ENCODE results near the gene DIDO1.
A peak's percentile ranks its signal among the peaks of the same experiment; 100 is the strongest.

DIDO1 gene

DNA sequence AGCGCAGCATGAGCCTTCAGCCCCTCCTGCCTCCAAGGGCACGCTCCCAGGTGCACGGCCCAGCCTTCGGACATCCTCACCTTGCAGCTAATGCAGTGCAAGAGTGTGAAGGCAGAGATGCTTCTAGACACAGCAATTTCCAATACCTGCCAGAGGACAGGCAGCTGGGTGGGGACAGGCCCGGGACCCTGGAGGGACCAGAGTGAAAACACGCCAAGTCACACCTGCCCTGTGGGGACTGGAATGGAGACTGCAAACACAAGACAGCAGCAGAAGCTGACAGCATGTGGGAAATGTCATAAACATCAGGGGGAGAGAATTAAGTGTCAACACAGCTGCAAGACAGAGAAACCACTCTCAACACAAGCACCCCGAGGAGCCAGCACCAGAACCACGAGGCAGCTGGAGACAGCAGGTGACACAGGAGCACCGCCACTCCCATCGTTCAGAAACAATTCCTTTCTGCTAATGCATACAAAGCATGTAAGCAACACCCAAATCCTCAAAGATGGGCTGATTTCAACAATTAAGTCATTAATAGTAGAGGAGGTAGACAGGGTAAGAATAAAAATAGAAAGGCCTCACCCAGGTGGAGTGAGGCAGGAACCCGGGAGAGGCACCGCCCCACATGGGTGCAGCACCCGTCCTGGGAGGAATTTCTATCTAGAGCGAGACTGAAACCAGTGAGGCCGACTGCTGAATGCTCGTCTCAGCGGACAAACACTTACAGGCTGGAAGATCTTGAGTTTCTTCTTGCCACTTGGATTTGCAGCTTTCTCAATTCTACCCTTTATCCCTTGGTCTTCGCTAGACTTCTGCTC lies 17.1 kb downstream of the DIDO1 start:
- DNase-seq, result no peak

DNA sequence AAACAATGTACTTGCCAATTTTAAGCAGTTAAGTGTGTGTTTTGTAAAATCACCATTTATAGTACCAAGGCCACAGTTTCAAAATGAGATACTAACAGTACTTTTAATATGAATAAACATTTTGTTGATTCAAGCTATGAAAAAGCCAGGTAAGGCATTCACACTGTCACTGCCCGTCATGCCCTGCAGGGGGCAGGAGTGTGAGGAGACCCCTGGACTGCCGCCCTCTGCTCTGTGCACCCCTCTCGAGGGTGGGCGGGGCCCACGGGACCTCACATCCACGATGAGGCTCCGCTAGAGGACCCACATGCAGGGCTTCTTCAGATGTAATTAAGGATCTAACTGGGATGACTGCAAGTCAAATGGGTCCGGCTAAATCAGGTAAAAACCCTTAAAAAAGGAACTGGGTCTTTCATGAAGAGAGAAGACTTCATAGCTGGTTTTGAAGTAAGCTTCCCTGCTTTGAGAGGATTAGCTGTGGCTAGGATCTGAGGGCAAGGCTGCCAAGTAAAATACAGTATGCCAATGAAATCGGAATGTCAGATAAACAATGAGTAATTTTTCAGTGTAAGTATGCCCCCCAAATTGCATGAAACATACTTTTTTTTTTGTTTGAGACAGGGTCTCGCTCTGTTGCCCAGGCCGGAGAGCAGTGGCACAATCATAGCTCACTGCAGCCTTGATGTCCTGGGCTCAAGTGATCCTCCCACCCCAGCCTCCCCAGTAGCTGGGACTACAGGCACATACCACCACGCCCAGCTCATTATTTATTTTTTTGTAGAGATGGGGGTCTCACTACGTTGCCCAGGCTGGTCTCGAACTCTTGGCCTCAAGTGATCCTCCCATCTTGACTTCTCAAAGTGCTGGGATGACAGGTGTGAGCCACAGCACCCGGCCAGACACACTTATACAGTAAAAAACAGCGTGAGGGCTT lies 18.7 kb downstream of the DIDO1 start:
- DNase-seq, result no peak

DNA sequence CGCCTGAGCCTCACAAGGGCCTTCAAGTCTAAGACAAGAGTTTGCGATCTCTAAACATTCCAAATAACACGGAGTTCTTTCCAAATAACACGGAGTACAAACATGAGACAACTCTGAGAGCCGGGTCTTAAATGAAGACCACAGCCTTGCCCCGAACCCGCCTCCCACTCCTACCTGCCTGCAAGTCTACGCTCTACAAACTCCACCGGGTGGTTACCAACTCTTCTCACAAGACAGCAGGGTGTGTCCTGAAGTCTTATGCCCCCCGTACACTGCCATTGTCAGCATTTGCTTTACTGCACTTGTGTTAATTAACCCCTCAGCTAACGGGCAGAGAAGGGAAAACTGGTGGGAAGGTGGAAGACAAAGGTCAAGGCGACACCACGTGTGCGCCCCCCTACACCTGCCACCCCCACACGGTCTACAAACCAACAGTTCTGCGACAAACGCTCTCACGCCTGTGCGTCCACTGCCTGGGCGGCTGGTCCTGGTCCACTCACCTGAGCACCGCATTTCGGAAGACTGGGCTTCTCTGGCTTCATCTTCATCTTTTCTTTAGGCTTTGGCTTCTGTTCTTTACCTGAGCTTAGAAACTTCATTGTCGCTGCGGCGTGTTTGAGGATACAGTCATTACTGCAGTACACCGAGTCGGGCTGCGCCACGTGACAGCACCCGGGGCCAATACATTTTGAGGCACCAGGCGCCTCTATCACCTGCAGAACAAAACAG lies 19.5 kb downstream of the DIDO1 start:
- DNase-seq, result peak in 1 of 14 donors; percentile 38

DNA sequence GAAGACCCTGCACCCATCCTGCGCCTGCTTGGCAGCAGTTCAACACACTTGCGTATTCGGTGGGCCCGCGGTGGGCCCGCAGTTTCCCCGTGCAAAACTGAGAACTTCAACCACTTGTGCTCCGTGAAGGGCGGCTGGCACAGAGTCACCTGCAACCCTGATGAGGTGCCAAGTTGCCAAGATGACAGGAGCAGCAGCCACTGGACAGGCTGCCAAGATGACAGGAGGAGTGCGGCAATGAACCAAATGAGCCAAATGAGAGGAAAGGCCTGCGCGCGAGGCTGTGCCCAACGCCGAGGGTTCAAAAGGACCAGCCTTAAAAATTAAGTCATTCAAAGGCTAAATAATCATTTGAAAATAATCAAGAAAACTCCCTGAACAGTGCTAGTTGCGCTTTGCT lies 20.1 kb downstream of the DIDO1 start:
- peak in 4 of 14 donors; percentile 4 to 90 (median 35) for DNase-seq

DNA sequence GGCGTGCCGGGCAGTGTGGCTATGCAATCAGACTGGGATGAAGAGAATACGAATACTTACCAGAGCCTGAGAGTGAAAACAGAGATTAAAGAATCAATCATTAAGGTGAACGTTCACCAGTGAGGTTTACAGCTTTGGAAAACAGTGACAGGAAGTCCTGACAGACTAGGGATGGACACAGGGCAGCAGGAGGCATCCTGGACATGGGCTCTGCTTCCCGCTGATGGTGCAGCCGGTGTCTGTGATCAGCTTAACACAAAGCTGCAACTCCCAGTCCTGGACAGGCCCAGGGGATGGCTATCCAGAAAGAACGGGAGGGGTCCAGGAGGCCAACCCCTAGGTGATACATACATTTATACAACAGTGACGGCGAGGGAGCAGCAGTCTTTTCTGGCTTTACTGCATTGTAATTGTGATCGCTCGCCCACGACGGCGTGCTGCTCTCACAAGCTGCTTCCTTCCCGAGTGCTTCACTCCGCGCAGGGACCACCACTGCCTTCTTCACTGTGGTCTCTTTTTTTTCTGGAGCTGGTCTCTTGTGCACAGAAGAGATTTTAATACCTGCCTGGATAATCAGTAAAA lies 20.7 kb downstream of the DIDO1 start:
- DNase-seq, result peak in 1 of 14 donors; percentile 80

DNA sequence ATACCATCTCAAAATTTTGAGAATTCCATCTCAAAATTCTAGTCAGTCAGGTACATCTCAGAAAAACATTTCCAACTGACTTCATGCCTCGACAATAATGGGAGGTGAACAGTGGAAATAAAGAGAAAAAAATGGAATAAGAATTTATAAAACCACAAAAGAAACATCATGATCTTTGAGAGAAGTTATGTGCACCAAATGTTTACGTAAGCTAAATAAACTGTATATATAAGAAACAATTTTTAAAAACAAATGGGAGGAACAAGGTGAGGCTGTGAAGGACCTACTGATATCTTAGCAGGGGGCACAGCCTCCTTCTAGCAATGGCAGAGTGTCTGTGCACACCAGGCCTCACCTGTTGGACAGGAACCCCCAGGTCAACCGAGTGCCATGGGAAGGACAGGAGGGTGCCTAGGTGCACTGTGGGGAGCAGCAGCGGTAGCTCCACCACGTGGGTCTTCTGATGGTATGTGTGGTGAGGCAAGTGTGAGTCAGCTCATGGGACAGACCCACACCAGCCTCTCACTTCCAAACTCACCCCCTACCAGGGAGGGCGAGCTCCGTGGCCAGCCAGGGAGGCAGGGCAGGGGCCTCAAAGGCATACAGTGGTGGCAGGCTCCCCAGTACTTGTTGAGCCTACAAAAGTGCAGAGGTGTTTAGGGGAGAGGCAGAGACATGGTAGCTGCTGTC lies 23.2 kb downstream of the DIDO1 start:
- DNase-seq, result no peak

DNA sequence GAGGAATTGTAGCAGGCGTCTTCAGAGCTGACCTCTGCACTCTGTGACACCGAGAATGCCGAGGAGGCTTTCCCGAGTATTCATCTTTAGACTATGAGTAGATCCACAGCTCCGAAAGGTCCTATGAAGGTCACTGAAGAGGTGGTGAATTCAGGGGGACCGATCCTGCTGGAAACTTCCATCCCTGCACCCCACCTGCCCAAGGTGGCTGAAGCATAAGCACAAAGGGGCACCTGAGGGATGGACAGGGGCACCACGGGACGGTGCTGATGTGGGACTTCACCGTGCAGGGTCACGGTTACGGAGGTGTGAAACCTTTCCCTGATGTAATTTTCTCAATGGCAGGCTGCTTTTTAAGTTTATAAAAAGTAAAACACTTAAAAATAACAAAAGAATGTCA lies 24.4 kb downstream of the DIDO1 start:
- no peak for DNase-seq

DNA sequence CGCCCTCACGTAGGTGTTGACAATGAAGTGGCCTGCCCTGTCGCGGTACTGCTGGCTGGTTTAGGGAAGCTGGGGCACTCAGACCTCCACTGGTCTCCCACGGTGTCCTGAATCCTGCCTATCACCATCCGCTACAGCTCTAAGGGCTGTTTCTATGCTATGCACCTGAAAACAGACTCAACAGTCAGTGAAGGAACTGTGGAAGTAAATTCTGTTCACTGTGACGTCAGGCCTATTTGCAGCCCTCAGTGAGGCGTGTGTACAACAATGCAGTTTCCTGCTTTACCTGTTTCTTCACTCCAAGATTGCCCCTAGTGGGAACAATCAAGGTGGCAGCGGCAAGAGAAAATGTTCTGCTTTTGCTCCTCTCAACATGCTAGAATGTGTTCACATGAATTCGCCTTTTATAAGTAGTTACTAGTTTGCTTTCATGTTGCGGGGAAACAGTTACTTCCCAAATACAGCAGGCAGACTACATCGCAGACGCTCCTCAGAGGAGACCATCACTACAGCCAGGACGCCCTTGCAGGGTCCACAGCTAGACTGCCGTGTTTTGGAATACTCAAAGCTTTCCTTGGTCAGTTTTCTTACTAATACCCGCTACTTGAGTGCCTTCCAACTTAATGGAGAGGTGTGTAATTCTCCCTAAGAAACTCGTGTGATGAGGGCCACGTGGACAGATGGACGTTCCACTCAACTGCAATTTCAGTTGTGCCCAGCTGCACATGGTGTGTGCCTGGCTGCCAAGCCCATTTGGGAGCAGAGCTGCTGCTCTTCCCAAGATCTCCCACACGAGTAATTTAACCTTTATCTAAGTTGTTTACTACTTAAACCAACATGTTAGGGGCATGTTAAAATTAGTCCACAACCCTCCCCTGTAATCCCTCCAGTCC lies 25.4 kb downstream of the DIDO1 start:
- no peak for DNase-seq

DNA sequence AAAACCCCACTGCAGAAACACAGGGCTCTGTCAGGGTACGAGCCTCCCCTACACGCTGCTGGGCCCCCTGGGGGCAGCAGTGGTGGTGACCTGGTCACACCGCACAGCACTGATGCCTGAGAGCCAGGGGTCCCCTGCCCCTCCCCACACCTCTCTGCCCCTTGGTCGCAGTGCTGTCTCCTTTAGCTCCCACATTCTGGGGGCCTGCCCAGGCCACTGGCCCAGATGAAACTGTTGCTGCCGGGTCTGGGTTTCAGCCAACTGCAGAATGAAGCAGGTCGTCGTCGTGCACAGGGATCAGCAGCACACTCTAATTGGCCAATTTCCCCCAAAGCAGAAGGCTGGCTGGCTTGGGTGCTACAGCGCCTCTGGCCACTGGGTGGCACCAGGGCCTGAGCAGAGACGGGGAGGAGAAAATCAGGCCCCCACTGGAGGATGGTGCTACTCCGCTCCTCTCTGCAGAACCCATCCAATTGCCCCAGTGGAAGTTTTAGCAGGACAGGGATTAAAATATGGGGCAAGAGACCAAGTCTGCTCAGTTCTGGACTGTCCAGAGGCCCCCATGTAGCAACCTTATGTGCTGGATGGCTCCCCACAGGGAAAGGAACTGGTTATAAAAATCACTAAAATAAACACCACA lies 26.1 kb downstream of the DIDO1 start:
- peak in 13 of 14 donors; percentile 25 to 77 (median 53) for DNase-seq

DNA sequence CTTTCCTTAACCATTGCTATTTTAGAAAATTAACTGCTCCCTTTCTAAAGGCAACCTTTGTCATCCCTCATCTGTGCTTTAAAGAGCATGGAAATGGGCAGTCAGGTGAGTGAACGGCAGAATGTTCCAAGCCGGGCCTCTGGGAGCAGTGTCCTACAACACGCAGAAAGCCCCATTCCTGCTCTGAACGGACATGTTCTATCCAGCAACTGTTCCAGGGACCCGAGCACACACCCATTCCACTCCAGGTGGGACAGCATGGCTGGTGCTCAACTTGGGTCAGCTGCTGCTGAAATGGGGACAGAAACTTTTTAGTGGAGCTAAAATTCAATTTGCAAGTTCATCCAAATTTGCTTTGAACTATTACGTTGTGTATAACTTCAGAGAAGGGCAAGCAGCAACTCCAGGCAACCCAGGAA lies 26.7 kb downstream of the DIDO1 start:
- peak in 2 of 14 donors; percentile 21 to 34 for DNase-seq

DNA sequence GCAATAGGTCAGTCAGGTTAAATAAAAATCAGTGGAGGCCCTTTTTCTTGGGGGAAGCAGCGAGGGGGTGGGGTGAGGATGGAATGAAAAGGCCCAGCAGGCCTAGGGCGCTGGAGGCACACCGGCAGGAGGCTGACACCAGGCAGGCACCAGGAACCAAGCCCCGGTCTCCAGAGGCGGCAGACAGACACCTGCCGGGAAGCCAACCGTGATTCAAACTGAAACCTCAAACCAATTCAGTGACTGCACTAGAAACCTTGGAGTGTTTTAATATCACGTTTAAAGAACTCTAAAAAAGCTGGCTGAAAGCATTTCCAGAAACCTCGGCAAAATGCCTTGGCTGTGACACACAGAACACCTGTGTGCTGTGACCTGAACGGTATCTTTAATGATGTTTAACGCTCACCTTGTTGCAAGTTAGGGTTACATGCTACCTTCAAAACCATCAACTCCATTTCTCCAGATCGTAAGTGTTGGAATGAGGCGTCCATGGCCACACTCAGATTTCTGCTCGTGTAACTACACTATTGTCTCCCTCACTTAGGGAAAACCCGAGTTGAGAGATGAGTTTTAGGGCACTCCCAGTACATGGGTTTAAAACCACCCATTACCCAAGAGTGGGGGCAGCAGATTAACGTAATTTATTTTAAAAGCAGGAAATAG lies 27.2 kb downstream of the DIDO1 start:
- DNase-seq, result no peak

DNA sequence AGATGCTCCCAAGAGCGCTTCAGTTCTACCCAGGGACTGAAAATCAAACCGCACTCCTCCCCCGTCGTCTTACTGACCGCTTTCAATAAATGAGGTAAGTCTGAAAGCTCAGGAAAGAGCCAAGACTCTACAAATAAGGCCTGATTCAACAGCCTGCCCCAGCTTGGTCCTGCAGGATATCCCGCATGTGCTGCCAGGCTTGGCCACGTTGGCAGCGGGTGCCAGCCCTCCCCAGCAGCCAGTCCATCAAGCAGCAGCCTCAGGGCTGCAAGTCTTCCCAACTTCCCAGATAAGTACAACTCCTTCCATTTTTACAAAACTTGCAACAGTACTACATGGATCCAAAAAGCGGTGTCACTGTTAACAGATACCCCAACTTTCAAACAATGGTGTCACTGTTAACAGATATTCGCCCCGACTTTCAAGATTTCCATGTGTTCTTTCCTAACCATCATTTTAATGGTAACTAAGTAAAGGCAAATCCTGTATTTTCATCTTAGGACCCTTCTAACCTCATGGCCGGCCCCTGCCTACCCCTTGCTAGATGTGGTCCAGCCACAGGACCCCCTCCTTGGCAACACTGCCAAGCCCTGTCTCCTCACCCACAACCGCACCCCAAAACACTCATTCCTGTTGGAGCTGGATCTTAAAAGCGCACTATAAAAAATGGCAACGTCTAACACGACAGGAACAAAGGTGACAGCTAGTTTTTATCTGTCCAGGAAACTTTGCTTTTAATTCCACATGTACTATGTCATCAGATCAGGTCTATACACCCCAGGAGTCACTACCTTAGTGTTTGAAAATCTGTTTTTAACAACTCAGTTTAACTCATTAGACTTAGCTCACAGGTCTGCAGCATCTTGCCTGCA lies 28.0 kb downstream of the DIDO1 start:
- peak in 1 of 14 donors; percentile 58 for DNase-seq

DNA sequence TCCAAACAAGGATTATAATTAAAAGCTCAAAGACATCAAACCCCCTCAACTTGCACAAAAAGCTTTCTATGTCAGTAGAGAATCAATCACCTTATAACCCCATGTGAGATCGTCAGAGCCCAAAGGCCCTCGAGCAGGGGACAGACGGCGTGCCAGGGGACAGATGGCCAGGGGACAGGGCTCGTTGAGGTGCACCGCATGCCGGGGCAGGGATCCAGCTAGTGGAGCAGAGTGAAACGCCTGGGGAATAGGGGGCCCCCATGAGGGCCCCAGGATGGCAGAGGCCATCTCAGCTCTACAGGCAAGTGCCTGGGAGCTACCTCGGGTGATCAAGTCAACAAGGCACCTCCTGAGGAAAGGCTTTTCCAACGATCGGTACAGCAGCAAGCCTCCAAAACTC lies 28.6 kb downstream of the DIDO1 start:
- peak in 1 of 14 donors; percentile 58 for DNase-seq

DNA sequence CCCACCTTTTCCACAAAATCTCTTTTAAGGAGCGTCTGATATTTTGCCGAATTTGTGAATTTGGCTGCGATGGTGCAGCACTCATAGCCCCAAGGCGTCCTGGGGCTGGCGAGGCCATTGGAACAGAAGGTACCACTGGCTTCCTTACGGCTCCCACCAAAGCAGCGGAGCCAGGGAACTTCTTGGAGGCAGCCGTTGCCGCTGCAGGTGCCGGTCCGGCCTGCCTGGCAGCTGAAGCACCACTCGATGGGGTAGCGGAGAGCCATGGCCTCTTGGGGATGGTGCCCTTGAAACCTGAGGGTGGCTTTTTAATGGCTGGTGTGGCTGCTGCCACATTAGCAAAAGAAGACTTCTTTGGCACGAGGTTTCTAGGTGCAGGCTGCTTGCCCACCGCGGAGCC lies 29.8 kb downstream of the DIDO1 start:
- peak in 1 of 14 donors; percentile 35 for DNase-seq

DNA sequence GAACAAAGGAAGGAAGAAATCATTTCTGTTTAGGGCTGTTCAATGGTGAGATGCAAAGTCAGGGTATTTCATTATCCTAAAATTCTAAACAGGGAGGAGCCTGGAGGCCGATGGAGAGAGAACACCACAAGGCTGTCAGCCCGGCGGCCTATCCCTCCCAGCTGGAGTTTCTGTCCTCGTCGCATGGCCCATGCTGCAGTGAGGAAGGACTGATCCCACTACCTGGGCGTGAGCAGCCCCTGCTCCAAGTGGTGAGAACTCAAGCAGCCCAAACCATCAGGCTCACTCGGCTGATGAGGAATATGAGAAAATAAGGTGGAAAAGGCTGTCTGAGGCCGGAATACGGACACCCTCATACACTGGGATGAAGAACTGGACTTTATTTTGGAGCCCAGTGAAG lies 30.8 kb downstream of the DIDO1 start:
- DNase-seq, result no peak

DNA sequence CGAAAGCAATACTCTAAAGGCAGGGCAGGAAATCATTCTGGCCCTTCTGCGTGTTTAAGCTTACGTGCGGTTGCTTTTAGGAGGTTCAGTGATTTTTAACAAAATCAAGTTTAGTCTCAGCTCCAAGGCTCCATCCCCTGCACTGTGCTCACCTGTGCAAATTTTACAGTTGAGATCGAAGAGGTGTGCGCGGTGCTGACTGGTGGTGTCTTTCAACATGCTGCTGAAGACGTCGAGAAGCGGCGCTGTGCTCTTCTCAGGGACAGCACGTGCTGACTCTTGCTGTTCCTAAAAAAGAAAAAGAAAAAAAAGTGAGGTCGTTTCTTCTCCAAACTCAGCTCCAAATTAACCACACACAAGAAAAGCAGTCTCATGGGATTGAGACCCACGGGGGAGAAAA lies 32.0 kb downstream of the DIDO1 start:
- DNase-seq, result no peak

DNA sequence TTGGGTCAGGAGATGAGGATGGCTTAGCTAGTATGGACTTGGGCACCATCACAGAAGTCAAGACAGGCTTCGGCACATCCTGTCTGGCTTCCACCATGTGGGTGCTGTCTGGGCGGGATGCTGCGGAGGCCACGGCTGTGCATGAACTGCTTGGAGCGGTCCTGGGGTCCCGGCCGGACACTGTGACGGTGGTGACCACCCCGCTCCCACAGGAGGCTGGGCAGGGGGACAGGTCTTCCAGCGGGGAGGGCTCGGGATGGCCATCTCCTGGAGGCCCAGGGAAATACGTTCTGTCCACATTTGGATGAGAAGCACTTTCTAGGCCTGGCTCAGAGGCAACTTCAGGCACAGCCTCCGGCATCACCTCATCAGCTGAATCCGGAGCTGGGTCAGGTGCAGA lies 32.6 kb downstream of the DIDO1 start:
- no peak for DNase-seq

Measured in C1 segment of cervical spinal cord (tissue), 14 donors.